Smooth muscle cell (in vitro differentiated cells): ENCODE data around the gene ARMH1. TPM values are rescaled to one million over a fixed set of nuclear protein-coding genes. Genes with fewer than 3 reads are reported as not detected.
"Not testable (repeated sequence)": the region's sequence is repeated elsewhere in the genome, so short reads cannot be mapped to it uniquely, and the experiment has no call there.

Source experiments
- DNase-seq: peaks from one replicate; lab custom pipeline; 2025; ENCODE audit not compliant: unreplicated experiment; lab: John Stamatoyannopoulos, UW
- H2AFZ ChIP-seq: fragments of 200-600 bp; sonication (generic); 2 replicates; pipeline ENCODE4 v1.6.0; 2016; ENCODE audit warnings: antibody characterized with exemption, low read depth, mild to moderate bottlenecking
- H3F3A ChIP-seq: fragments of 200-600 bp; sonication (generic); 2 replicates; pipeline ENCODE4 v1.6.0; 2017; ENCODE audit warnings: antibody characterized with exemption, low read depth
- H3K27ac ChIP-seq: fragments of 200-600 bp; sonication (generic); 2 replicates; pipeline ENCODE4 v1.5.1; 2016; ENCODE audit warnings: low read depth, mild to moderate bottlenecking
- H3K27me3 ChIP-seq: fragments of 200-600 bp; sonication (generic); 2 replicates; pipeline ENCODE4 v1.6.1; 2016; ENCODE audit warnings: low read depth, mild to moderate bottlenecking
- H3K36me3 ChIP-seq: fragments of 200-600 bp; sonication (generic); 2 replicates; pipeline ENCODE4 v1.5.1; 2016; ENCODE audit warnings: low read depth
- H3K4me1 ChIP-seq: fragments of 200-600 bp; sonication (generic); 2 replicates; pipeline ENCODE4 v1.5.1; 2016; ENCODE audit warnings: low read depth
- H3K4me2 ChIP-seq: fragments of 200-600 bp; sonication (generic); 2 replicates; pipeline ENCODE4 v1.6.0; 2016; ENCODE audit warnings: mild to moderate bottlenecking
- H3K4me3 ChIP-seq: fragments of 200-600 bp; sonication (generic); 2 replicates; pipeline ENCODE4 v1.5.1; 2016; ENCODE audit warnings: mild to moderate bottlenecking
- H3K79me2 ChIP-seq: fragments of 200-600 bp; sonication (generic); 2 replicates; pipeline ENCODE4 v1.6.0; 2016; ENCODE audit warnings: low read depth, mild to moderate bottlenecking
- H3K9ac ChIP-seq: fragments of 200-600 bp; sonication (generic); 2 replicates; pipeline ENCODE4 v1.6.0; 2016; ENCODE audit warnings: low read depth
- H3K9me3 ChIP-seq: fragments of 200-600 bp; sonication (generic); replicated peaks from 2 replicates; pipeline ENCODE4 v1.5.1; 2016; ENCODE audit warnings: low read depth
- H4K20me1 ChIP-seq: fragments of 200-600 bp; sonication (generic); 2 replicates; pipeline ENCODE4 v1.6.0; 2016; ENCODE audit warnings: low read depth
- WGBS: methylation state at CpG from one replicate; pipeline ENCODE4 v1.1.7; 2016; ENCODE audit warnings: low lambda C conversion rate; 5-methylcytosine and 5-hydroxymethylcytosine counted together
- polyA plus RNA-seq: library from polyadenylated mRNA; unstranded; fragments of >200 nt; fragmentation: Nextera tagmentation; extraction: Ambion mirVana; gene quantifications from 2 replicates; pipeline ENCODE4 v1.2.1, GENCODE V29; 2016
- total RNA-seq: library from RNA; depleted of rRNA; stranded (reverse); fragments of >200 nt; gene quantifications from 2 replicates; pipeline ENCODE4 v1.2.3, GENCODE V29; 2014
- TF ChIP-seq, protein P1 (sequence below): fragments of 200-600 bp; sonication (generic); IDR thresholded peaks from 2 replicates; pipeline ENCODE4 v1.5.1; 2017; ENCODE audit warnings: borderline replicate concordance, mild to moderate bottlenecking, antibody characterized with exemption; ENCODE audit not compliant: insufficient read depth, poor library complexity, severe bottlenecking

The ARMH1 gene
- total and polyA plus RNA-seq, 2 experiments from 2014 or later, result 1.5 to 8.3 TPM

DNA sequence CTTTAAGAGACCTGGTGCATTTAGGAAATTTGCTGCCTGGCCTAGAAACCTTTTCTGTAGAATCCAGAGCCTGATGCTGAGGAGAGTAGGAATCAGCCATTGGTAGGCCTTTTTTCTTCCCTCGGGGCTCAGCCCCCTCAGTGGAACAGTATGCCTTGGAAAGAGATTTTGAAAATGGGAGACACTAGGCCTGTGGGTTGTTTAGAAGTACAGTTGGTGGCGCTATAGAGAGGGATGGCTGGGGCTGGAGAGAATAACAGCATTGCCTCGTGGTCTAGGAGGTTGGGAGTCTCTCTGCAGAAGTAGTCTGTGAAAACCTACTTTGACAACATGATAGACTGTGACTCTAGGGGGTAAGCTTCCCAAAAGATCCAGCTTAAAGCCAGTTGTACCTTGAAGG, 73.4 kb downstream of the ARMH1 start:
- no peak overlapping the region for H3K27ac ChIP-seq
- DNase-seq, result no peak
- no peaks in the 10 kb centered on the region for H4K20me1 ChIP-seq
- 97% methylated on average over 3 of the region's 3 CpGs for WGBS
- H3K79me2 ChIP-seq, result peaks cover 4% of the 10 kb centered on the region
- no peak overlapping the region for H3K9ac ChIP-seq
- H3K36me3 ChIP-seq, result no peaks in the 10 kb centered on the region
- no peaks in the 10 kb centered on the region for H3K27me3 ChIP-seq
- H3K4me2 ChIP-seq, result no peak overlapping the region
- TF ChIP-seq, protein P1, sequence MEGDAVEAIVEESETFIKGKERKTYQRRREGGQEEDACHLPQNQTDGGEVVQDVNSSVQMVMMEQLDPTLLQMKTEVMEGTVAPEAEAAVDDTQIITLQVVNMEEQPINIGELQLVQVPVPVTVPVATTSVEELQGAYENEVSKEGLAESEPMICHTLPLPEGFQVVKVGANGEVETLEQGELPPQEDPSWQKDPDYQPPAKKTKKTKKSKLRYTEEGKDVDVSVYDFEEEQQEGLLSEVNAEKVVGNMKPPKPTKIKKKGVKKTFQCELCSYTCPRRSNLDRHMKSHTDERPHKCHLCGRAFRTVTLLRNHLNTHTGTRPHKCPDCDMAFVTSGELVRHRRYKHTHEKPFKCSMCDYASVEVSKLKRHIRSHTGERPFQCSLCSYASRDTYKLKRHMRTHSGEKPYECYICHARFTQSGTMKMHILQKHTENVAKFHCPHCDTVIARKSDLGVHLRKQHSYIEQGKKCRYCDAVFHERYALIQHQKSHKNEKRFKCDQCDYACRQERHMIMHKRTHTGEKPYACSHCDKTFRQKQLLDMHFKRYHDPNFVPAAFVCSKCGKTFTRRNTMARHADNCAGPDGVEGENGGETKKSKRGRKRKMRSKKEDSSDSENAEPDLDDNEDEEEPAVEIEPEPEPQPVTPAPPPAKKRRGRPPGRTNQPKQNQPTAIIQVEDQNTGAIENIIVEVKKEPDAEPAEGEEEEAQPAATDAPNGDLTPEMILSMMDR, result no peak
- H3K4me3 ChIP-seq, result no peak overlapping the region
- H2AFZ ChIP-seq, result no peak overlapping the region
- no peaks in the 10 kb centered on the region for H3K9me3 ChIP-seq
- no peaks in the 10 kb centered on the region for H3F3A ChIP-seq
- no peaks in the 10 kb centered on the region for H3K4me1 ChIP-seq

DNA sequence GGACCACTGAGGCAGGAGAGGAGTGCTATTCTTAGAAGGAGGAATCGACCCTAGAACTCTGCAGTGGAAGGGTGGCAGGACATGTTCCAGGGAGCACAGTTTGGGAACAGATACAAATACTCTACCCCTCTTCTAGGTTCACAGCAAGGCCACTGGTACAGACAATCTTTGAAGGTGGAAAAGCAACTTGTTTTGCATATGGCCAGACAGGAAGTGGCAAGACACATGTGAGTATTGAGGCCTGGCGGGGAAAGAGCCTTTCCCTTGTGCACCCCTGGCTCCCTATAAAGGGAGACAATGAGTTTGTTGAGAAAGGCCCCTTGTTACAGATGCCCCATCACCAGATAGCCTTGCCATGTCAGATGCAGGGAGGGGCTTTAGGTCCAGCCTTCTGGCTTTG, 82.9 kb downstream of the ARMH1 start:
- TF ChIP-seq, protein P1, result no peak
- Histone ChIP-seq H3K4me3 (no peak overlapping the region), H4K20me1 (no peaks in the 10 kb centered on the region), H3K4me2 (no peak overlapping the region), H2AFZ (no peak overlapping the region), H3K9ac (no peak overlapping the region), H3K27me3 (no peaks in the 10 kb centered on the region), H3F3A (no peaks in the 10 kb centered on the region), H3K36me3 (no peaks in the 10 kb centered on the region), H3K4me1 (no peaks in the 10 kb centered on the region), H3K9me3 (no peaks in the 10 kb centered on the region), H3K27ac (no peak overlapping the region), H3K79me2 (no peaks in the 10 kb centered on the region)
- WGBS, result 100% methylated on average over 2 of the region's 2 CpGs
- no peak for DNase-seq

DNA sequence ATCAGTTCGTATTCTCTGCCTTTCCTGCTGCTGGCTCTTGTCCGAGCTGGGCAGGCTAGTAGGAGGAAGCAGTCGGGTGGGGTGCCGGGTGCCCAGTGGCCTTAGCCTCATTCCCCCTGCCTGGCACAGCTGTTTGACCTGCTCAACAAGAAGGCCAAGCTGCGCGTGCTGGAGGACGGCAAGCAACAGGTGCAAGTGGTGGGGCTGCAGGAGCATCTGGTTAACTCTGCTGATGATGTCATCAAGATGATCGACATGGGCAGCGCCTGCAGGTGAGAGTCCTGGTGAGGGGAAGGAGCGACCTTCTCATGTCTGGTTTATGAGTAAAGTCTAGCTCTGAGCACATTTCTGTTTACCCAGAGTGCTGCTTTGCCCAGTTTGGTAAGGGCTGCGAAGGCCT, 84.6 kb downstream of the ARMH1 start:
- DNase-seq, result no peak
- no peaks in the 10 kb centered on the region for H3K36me3 ChIP-seq
- H3F3A ChIP-seq, result no peaks in the 10 kb centered on the region

DNA sequence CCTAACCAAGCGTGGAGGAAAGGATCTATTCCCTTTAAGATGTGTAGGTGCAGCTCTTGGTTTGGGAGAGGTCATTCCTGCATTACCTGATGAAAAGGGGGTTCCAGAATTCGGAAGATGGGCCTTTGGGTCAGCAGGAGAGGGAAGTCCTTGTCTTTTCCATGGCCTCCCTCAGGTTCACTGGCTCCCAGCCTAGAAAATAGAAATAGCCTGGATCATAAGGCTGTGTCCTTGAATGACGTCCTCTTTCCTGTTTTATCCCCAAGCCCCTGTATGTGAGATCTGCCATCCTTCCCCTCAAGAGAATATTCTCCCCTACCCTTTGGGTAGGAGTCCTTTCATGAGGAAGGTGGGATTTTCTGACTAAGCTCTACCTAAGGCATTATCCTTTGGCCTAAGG, 86.4 kb downstream of the ARMH1 start:
- WGBS, result 100% methylated on average over 3 of the region's 3 CpGs
- Histone ChIP-seq H4K20me1 (no peaks in the 10 kb centered on the region), H3K4me1 (no peaks in the 10 kb centered on the region), H3F3A (no peaks in the 10 kb centered on the region), H3K36me3 (no peaks in the 10 kb centered on the region), H2AFZ (no peak overlapping the region), H3K9me3 (no peaks in the 10 kb centered on the region), H3K4me3 (no peak overlapping the region), H3K27ac (no peak overlapping the region), H3K4me2 (no peak overlapping the region), H3K27me3 (no peaks in the 10 kb centered on the region), H3K79me2 (no peaks in the 10 kb centered on the region), H3K9ac (no peak overlapping the region)
- no peak for DNase-seq
- TF ChIP-seq, protein P1, result no peak

More for the DNA sequence above, 84.6 kb downstream of the ARMH1 start:
- no peaks in the 10 kb centered on the region for H3K27me3 ChIP-seq
- 97% methylated on average over 11 of the region's 11 CpGs for WGBS
- H3K79me2 ChIP-seq, result no peaks in the 10 kb centered on the region
- H3K27ac ChIP-seq, result no peak overlapping the region
- no peak overlapping the region for H2AFZ ChIP-seq
- H3K4me3 ChIP-seq, result no peak overlapping the region
- H3K9ac ChIP-seq, result no peak overlapping the region
- no peaks in the 10 kb centered on the region for H3K9me3 ChIP-seq
- no peaks in the 10 kb centered on the region for H3K4me1 ChIP-seq
- TF ChIP-seq, protein P1, result no peak
- H3K4me2 ChIP-seq, result no peak overlapping the region
- no peaks in the 10 kb centered on the region for H4K20me1 ChIP-seq

DNA sequence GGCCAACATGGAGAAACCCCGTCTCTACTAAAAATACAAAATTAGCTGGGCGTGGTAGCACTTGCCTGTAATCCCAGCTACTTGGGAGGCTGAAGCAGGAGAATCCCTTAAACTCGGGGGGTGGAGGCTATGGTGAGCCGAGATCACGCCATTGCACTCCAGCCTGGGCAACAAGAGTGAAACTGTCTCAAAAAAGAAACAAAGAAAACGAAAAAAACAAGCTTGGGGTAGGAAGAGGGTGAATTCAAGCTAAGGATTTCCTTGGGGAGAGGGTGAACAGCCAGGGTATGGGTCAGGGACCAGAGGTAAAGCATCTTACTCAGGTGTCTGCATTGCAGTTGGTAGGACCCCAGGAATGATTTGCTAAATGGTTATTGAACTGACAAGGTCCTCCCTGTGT, 91.9 kb downstream of the ARMH1 start:
- not testable (repeated sequence) for H3K9me3 ChIP-seq, H3K4me2 ChIP-seq, H3K9ac ChIP-seq, H2AFZ ChIP-seq, H4K20me1 ChIP-seq, H3F3A ChIP-seq, H3K4me3 ChIP-seq, H3K27me3 ChIP-seq, DNase-seq, H3K36me3 ChIP-seq, H3K27ac ChIP-seq, H3K4me1 ChIP-seq, H3K79me2 ChIP-seq
- WGBS, result 96% methylated on average over 6 of the region's 6 CpGs
